OCI-LY7 (cell line): ENCODE measurements around the gene ARHGAP28.

Experiments
- CTCF ChIP-seq: fragments of 200-600 bp; sonication (generic); conservative IDR thresholded peaks from 2 replicates; pipeline ENCODE4 v1.5.1; 2014; ENCODE audit warnings: mild to moderate bottlenecking, antibody characterized with exemption, low read length, moderate library complexity, mixed read lengths
- EZH2phosphoT487 ChIP-seq: fragments of 200-600 bp; sonication (generic); IDR thresholded peaks from 2 replicates; pipeline ENCODE4 v1.6.1; 2018; ENCODE audit warnings: low read depth, borderline replicate concordance, mild to moderate bottlenecking, mixed run types, antibody characterized with exemption, low read length, moderate library complexity, mixed read lengths

- TF ChIP-seq CTCF (no peak), EZH2phosphoT487 (no peak)
Observed at GRCh38 chr18:6681331-6681875, 48.1 kb upstream of the ARHGAP28 start.
